ENCODE measurements around the gene GALNT11. TPM values are rescaled to one million over a fixed set of nuclear protein-coding genes. Genes with fewer than 3 reads are reported as not detected.

GALNT11 gene
- total RNA-seq, 1 experiment from 2014 or later = 24.1 TPM

GRCh38 chr7:152085131-152085530, 59.7 kb downstream of the GALNT11 start:
- no peaks in the 10 kb centered on the region for H3K27me3 ChIP-seq (ENCODE audit: insufficient read depth, low read length)
- TF ChIP-seq CTCF (conservative IDR thresholded peaks at IDR 0.05) = no peak
- no peak overlapping the region for H3K4ac ChIP-seq (ENCODE audit: low read depth, low read length)
- no peaks in the 10 kb centered on the region for H3K79me2 ChIP-seq (ENCODE audit: insufficient read depth, low read length)
- H3K23ac ChIP-seq (ENCODE audit: insufficient read length, low read depth, low read length) = no peak overlapping the region
- no peaks in the 10 kb centered on the region for H3K23me2 ChIP-seq (ENCODE audit: insufficient read length, low read depth, low read length, poor library complexity, severe bottlenecking)
- H2BK5ac ChIP-seq (ENCODE audit: insufficient read length, low read length) = no peak overlapping the region
- H3K36me3 Mint-ChIP-seq (ENCODE audit: insufficient read depth in 1 of 3, low read depth in 3 of 3) = peaks cover 13 to 17% (median 16%) of the 10 kb centered on the region in 3 experiments
- H3K27ac ChIP-seq (ENCODE audit: insufficient read length, low read depth, low read length) = no peak overlapping the region
- no peak for DNase-seq
- no peak overlapping the region for H2AFZ ChIP-seq (ENCODE audit: low read length)
- H2BK20ac ChIP-seq (ENCODE audit: low read depth, low read length, poor library complexity, severe bottlenecking) = no peak overlapping the region
- no peak overlapping the region for H2BK15ac ChIP-seq (ENCODE audit: low read depth, low read length)
- peaks cover 29 to 41% of the 10 kb centered on the region in 2 experiments for H3K4me1 Mint-ChIP-seq
- no peak overlapping the region for H3T11ph ChIP-seq (ENCODE audit: low read length)
- no peak overlapping the region for H2BK120ac ChIP-seq (ENCODE audit: low read depth, low read length, poor library complexity, severe bottlenecking)
- H3K9ac ChIP-seq (ENCODE audit: extremely low read depth, insufficient read length, low read length) = no peak overlapping the region
- H4K91ac ChIP-seq (ENCODE audit: insufficient read length, low read depth, low read length) = no peak overlapping the region
- H3K4me3 Mint-ChIP-seq = no peak overlapping the region
- H4K20me1 ChIP-seq (ENCODE audit: control insufficient read depth, insufficient read depth, insufficient read length) = no peaks in the 10 kb centered on the region
- H3K9me3 ChIP-seq (ENCODE audit: control insufficient read depth, low read depth, low read length) = peaks cover 6% of the 10 kb centered on the region
- H3K27ac Mint-ChIP-seq = peak overlapping the region in 2 of 3 experiments; percentile 12 to 78; a peak in 3 of 7 replicates
- no peaks in the 10 kb centered on the region for H3K79me1 ChIP-seq (ENCODE audit: insufficient read depth, low read depth, low read length, poor library complexity, severe bottlenecking)
- no peak overlapping the region for H3K56ac ChIP-seq (ENCODE audit: insufficient read length, low read depth, low read length)
- H4K8ac ChIP-seq (replicated peaks; ENCODE audit: insufficient read length, low read depth, low read length) = no peak overlapping the region
- peaks cover 15 to 17% of the 10 kb centered on the region in 2 experiments for H3K9me3 Mint-ChIP-seq
- H3K18ac ChIP-seq (ENCODE audit: insufficient read length, low read depth, low read length) = no peak overlapping the region
- H4K5ac ChIP-seq (ENCODE audit: insufficient read length, low read depth, low read length) = no peak overlapping the region
- no peak overlapping the region for H3K14ac ChIP-seq (ENCODE audit: insufficient read depth, low read length)
- H3K27me3 Mint-ChIP-seq (ENCODE audit: low read depth) = no peaks in the 10 kb centered on the region
- WGBS (ENCODE audit: extremely low coverage, insufficient read length, low lambda C conversion rate) = no CpG with 5 or more reads among the region's 3 CpGs
- H2AK5ac ChIP-seq (ENCODE audit: insufficient read length, low read length) = no peak overlapping the region
- no peak overlapping the region for H3K4me2 ChIP-seq (ENCODE audit: insufficient read depth, insufficient read length, low read length)
- no peak overlapping the region for H2BK12ac ChIP-seq (ENCODE audit: insufficient read length, low read depth, low read length)
- H3K4me1 ChIP-seq (ENCODE audit: insufficient read depth, low read length) = no peaks in the 10 kb centered on the region; the same call in 1 of the 2 replicates
